Stimulated activated CD8-positive, alpha-beta memory T cell treated with anti-CD3 and anti-CD28 coated beads, Interleukin-12 subunit alpha, Interleukin-12 subunit beta, amount 100 ng/mL, for 24 hours (primary cell): ENCODE measurements around the gene TOMT.

Source experiments
- DNase-seq: peaks from one replicate; pipeline ENCODE4 v3.0.0-alpha.2; 2020; ENCODE audit errors: extremely low read depth

The TOMT gene, protein sequence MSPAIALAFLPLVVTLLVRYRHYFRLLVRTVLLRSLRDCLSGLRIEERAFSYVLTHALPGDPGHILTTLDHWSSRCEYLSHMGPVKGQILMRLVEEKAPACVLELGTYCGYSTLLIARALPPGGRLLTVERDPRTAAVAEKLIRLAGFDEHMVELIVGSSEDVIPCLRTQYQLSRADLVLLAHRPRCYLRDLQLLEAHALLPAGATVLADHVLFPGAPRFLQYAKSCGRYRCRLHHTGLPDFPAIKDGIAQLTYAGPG

DNA sequence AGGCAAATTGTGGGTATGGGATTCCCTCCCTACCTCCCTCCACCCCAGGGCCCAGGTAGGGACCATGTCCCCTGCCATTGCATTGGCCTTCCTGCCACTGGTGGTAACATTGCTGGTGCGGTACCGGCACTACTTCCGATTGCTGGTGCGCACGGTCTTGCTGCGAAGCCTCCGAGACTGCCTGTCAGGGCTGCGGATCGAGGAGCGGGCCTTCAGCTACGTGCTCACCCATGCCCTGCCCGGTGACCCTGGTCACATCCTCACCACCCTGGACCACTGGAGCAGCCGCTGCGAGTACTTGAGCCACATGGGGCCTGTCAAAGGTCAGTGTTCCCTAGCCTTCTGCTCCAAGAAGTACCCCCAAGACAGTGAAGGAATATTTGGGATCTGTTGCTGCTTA is at the start of gene TOMT:
TOMT (plus strand) TSS at position 37 of the 400 bp plus-strand sequence; CDS start at position 65, 28 bp downstream.
- DNase-seq, result no peak

DNA sequence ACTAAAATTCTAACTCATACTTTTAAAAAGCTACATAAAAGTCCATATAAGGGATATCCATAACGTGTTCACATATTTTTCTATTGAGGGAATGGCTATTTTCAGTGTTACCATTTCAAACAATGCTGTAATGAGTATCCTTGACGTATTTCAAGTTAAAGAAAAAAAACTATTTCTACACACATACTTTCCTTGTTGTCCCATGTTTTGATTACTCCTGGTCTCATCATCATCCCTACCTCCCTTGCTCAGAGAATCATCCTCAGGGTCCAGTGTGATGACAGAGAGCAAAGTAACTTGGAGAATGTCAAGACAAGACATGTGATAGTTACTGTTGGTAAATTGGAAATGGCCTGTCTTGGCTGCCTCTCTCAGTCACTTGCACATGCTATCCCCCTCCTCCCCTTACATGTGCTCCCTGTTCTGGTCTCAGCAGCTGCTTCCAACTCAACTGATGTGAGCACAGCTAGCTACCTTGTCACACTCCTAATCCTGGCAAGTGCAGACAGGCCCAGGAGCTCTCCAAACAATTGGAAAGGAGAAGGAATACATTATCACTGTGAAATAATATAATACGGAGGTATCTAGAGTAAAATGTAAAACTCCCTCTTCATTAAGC is 47.2 kb upstream of the TOMT start:
- no peak for DNase-seq

GRCh38 chr11:72061739-72062396 is 43.9 kb upstream of the TOMT start:
- no peak for DNase-seq

- DNase-seq, result no peak
These were observed 38.9 kb upstream of the TOMT start for GRCh38 chr11:72066855-72067254.

GRCh38 chr11:72067266-72067665 is 38.5 kb upstream of the TOMT start:
- no peak for DNase-seq

DNA sequence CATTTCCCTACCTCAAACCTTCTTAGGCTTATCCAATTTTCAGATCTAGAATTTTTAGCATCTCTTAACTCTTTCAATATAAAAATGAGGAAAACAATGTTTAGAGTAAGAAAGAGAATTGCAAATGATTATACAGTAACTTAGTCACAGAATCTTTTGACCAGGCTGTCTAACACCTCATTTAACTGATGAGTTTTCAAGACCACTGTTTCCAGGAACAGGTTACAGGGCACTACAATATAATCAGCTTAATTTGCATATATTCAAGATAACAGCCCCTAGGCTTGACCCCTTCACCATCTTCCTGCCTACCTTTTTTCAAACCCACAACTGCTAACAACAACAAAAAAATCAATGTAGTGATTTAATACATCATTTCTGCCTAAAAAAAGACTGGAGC is 38.0 kb upstream of the TOMT start:
- DNase-seq, result no peak

DNA sequence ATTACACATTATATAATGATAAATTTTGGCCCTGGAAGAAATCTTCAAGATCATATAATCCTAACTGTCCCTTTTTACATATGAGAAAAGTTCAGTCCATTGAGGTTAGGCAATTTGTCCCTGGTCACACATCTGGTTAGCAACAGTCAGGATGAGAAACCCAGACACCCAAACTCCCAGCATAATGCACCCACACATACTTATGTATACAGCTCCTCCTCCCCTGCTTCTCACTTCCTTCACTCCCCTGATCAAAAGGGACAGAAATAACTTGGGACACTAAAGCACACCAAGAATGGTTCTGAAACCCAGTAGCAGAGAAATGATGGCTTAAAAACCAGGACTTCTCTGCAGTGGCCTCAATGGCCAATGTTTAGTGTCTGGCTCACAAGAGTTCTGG is 36.5 kb upstream of the TOMT start:
- DNase-seq, result no peak

DNA sequence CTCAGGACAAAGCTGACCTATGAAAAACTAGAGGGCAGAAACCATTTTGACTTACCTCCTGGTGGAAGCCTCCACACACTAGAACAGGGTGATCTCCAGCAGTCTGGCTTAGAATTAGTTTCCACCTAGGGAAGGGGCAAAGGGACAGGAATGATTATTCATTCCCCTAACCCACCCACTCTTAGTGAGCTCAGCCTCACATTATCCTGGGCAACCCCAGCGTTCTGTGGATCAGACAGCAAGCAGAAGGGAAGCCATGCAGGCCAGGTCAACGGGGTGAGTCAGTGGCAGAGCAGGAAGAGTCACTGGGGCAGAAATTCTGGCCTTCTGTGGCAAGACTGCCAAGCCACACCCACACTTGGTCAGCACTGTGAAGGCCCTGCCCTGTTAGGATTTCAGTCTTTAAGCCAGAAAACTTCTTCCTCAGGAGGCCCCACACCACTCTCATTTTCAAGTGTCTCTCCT is 35.9 kb upstream of the TOMT start:
- no peak for DNase-seq

DNA sequence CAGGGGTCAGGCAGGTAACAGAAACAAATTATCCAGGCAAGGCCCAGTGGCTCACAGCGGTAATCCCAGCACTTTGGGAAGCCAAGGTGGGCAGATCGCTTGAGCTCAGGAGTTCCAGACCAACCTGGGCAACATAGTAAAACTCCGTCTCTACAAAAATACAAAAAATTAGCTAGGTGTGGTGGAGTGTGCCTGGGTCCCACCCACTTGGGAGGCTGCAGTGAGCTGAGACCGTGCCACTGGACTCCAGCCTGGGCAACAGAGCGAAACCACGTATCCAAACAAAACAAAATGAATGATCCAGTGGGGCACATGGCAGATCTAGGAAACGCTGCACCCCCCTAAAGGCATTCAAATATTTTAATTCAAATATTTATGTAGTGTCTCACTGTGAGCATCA is 35.2 kb upstream of the TOMT start:
- no peak for DNase-seq

GRCh38 chr11:72072348-72072747 is 33.4 kb upstream of the TOMT start:
- no peak for DNase-seq

GRCh38 chr11:72075109-72075508 is 30.6 kb upstream of the TOMT start:
- DNase-seq, result no peak

DNA sequence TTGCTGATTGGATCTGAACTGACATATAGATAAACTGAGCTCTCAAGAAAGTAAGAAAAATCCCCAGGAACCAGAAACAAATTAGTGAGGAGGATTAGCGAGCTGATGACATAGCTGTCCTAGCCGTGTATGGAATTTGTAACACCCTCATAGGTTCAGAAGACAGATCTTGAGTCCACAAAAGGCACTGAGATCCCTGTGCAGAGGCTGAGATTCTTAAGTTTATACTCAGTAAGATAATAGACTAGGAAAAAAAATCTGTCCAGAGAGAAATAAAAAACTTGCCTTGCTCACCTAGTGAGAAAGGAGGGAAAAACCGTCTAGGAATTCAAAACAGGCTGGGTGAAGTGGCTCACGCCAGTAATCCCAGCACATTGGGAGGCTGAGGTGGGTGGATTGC is 30.0 kb upstream of the TOMT start:
- DNase-seq, result no peak

DNA sequence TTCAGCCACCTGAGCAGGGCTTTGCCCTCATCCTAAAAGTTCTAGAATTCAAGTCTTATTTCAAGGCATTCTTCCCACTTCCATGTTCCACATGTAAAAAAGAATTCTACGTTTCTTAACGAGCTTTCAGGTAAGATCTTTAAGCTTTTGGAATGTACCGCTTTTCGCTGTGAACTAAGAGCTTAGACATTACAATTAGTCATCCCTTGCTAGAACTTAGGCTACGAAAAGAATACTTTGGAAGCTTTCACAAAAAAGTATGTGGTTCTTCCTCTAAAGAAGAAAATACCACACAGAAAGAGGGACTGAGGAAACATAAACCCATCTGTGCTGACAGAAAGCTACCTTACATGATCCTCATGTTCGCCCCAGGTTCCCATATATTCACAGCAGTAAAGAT is 27.2 kb upstream of the TOMT start:
- no peak for DNase-seq

GRCh38 chr11:72079819-72080325 is 25.9 kb upstream of the TOMT start:
- no peak for DNase-seq

- DNase-seq, result peak; percentile 97
These were observed 25.2 kb upstream of the TOMT start, which contains the start of the genes LRRC51 and NUMA1 for GRCh38 chr11:72080326-72081183. Gene LRRC51 (plus strand): TSS chr11:72080850. CDS start chr11:72089084, 8,234 bp downstream. Gene NUMA1 (minus strand): TSS chr11:72080542. CDS start chr11:72035943, 44,599 bp downstream.

DNA sequence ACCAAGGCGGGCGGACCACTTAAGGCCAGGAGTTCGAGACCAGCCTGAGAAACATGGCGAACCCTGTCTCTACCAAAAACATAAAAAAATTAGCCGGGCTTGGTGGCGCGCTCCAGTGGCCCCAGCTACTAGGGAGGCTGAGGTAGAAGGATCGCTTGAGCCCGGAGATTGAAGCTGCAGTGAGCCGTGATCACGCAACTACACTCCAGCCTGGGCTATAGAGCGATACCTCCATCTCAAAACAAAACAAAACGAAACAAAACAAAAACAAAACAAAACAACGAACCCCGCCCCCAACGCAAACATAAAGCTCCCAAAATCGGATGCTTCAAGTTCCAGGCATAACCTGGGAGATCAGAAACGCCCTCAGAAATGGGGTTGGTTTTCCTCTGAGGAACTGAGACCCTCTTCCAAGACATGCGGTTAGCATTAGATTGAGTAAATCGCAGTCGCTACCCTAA is 24.5 kb upstream of the TOMT start:
- no peak for DNase-seq

DNA sequence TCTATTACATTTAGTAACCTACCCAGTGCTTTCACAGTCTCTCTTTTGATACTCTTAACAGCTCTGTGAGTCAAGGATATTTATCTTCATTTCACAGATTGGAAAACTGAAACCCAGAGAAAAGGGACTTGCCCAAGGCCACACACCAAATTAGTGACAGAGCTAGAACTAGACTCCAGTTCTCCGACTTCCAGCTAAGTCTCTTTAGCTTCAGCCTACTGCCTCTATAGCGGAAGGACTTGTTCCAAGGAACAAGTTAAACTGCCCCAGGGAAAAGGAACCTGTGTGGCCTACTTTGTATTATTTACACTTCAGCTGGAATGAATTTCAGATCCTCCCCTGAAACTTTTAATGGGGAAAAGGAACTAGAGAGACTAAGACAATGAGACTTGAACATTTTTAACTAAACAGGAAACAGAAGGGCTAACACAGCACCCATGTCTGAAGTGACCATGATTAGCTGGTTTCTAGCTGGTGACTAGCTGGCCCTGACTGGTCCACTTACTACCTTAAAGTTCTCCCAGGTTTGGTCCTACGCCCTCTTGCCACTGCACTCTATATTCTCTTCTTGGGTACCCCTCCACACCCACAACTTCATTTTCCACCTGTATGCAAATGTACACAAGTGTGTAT is 23.8 kb upstream of the TOMT start:
- DNase-seq, result no peak

- DNase-seq, result no peak
These were observed 22.3 kb upstream of the TOMT start for GRCh38 chr11:72083414-72083813.

GRCh38 chr11:72084076-72084475 is 21.6 kb upstream of the TOMT start:
- no peak for DNase-seq

- DNase-seq, result no peak
These were observed 20.8 kb upstream of the TOMT start for GRCh38 chr11:72084965-72085364.
